SK-MEL-5 (cell line): Measurements from ENCODE around the gene KCNJ5. TPM values are rescaled to one million over a fixed set of nuclear protein-coding genes. Genes with fewer than 3 reads are reported as not detected.

ENCODE experiments used
- DNase-seq: peaks from one replicate; pipeline ENCODE4 v3.0.0-alpha.2; 2016; ENCODE audit warnings: low read depth, low spot score
- in situ Hi-C: cut with HindIII; loops from 2 replicates; pipeline ENCODE4 v1.10.0; 2016; ENCODE audit warnings: low sequenced_read_pairs, high pct_unique_total_duplicates, low pct_unique_long_range_greater_than_20kb
- total RNA-seq: library from RNA; depleted of rRNA; stranded (reverse); fragments of >200 nt; shearing (Covaris generic); gene quantifications from 2 replicates; pipeline ENCODE4 v1.2.3, GENCODE V29; 2014

KCNJ5 gene
- total RNA-seq, 1 experiment from 2014 or later, result 0.08 TPM

- in situ Hi-C loops, result no loop called here
- no peak for DNase-seq
Observed at GRCh38 chr11:128889657-128890213, 1.4 kb upstream of the KCNJ5 start.

DNA sequence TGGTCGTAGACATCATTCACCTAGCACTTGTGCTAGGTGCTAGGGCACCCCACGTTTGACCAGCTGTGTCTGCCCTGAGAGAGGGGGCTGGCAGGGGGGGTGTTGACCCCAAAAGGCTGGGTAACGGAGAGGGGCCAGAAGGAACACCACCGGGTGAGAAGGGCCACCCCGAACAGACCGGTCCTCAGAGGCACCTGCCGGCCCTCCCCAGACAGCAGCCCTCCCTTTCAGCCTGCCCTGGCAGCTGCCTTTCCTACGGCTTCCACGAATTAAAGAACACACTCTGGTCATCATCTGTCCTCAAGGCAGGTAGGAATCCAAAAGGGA is 977 bp upstream of the KCNJ5 start:
- in situ Hi-C loops, result no loop called here

DNA sequence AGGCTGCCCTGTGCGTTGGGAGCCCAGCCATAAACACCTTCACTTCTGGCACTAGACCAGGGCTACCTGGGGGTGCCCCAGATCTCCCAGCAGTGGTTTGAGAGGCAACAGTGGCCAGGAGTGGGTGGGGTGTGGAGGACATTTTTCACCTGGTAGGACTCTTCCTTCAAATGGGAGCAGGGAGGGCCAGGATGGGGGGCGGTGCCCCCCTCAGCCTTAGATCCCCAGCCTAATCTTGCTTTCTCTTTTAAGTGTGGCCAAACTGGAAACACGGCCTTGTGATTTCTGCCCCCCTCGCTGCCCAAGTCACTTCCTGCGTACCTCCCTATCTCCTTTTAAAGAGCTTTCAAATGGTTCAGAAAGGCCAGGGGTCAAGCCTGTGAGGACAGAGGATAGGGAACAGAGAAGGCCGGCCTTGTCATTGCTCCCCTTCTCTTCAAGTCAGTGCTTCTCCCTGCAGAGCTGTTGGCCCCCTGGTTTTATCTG is 800 bp downstream of the KCNJ5 start:
- in situ Hi-C loops, result no loop called here
- DNase-seq, result no peak

More for the DNA sequence above, 977 bp upstream of the KCNJ5 start:
- DNase-seq, result no peak

DNA sequence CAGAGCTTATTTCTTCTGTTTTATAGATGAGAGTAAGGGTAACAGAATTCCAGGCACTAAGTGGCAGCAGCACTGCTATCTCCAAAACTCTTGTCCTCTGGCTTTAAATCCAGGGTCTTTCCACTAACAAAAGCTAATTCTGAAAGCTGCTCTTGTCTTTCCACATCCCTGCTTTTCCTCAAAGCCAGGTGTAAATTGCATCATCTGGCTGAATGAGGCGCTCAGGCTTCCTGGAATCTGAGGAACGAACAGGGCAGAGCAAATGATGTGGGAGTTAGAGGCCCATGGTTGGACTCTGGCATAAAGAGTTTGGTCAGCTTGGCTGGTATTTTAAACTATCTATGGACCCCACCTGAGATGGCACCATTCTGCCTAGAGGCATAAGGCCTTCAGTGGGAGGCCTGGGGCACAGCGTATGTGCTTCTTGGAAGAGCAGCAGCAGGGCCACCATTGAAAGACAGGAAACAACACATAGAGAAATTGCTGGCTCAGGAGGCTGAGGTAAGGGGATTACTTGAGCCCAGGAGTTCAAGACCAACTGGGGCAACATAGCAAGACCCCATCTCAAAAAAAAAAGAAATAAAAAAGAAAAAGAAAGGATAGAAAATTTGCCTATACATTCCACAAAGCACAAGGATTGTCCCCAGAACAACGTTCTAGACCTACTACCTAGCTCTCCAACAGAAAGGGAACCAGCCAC is 1.9 kb downstream of the KCNJ5 start:
- DNase-seq, result no peak
- in situ Hi-C loops, result no loop called here

GRCh38 chr11:128893578-128894285 is 2.6 kb downstream of the KCNJ5 start:
- no peak for DNase-seq
- in situ Hi-C loops, result no loop called here

DNA sequence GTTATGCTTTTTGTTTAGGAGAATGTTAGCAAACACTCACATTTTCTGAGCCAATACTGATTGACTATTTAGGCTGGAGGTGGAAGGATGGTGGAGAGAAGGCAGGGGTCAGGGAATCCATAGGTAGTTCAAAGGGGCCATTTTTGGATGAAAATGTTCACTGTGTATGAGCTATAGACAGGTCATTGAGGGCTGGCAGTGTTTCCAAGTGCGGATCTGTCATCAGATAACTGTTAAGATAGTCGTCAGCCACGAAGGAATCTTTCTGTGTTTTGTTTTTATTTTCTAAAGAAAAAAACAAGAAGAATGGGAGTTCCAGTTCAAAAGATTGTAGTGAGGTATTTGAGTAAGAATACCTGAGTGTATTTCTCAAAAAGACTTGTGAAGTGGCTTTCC is 3.1 kb downstream of the KCNJ5 start:
- DNase-seq, result no peak
- in situ Hi-C loops, result no loop called here

DNA sequence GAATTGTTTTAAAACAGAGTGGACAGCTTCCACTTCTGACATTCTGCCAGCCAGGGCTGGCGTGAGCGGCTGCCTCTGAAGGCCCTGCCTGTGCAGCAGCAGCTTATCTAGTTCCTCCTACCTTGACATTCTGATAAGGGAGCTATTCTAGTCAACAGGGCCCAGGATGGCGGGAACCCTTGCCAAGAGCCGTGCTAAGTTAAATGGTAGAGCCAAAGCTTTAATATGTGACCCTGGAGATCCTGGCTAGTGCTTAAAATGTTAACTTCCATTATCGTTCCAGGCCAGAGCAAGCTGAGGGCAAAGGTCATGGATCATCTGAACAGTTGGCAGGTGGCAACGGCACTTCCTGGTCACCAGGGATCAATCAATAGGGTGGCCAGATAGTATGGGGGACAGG is 3.5 kb downstream of the KCNJ5 start:
- in situ Hi-C loops, result no loop called here
- DNase-seq, result no peak

GRCh38 chr11:128895526-128895925 is 4.4 kb downstream of the KCNJ5 start:
- no peak for DNase-seq
- in situ Hi-C loops, result no loop called here

DNA sequence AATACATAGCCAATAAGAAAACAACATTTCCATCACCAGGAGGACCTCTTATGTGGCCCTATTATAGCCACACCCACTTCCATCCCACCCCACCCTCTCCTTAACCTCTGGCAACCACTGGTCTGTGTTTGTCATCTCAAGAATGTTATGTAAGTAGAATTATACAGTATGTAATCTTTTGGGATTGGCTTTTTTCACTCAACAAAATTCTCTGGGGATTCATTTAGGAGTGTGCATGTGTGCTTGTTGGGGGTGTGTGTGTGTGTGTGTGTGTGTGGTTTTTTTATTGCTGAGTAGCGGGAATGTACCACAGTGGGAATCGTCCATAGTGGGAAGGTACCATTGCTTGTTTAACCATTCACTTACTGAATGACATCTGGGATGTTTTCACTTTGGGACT is 5.2 kb downstream of the KCNJ5 start:
- in situ Hi-C loops, result no loop called here

GRCh38 chr11:128897826-128898225 is 6.7 kb downstream of the KCNJ5 start:
- no peak for DNase-seq
- in situ Hi-C loops, result no loop called here

More for the DNA sequence above, 5.2 kb downstream of the KCNJ5 start:
- DNase-seq, result no peak

- in situ Hi-C loops, result no loop called here
- no peak for DNase-seq
Observed at GRCh38 chr11:128898580-128899344, 7.6 kb downstream of the KCNJ5 start.

DNA sequence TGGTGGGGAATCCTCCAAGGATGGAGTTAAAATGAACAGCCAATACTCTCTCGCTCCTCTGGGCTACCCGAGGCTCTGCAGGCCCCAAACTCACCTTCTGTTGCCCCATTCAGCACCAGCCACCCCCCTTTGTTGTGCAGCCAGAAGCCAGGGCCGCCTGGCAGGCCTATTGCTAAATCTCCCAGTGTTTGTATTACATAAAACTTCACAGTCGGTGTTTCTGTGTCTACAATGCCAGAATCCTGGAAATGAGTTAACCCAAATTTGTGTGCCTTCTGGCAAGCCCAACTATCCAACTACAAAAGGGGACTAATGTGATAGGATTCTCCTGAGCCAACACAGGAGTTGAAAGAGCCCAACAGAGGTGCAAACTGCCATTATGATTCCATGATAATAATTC is 9.3 kb downstream of the KCNJ5 start:
- DNase-seq, result no peak

DNA sequence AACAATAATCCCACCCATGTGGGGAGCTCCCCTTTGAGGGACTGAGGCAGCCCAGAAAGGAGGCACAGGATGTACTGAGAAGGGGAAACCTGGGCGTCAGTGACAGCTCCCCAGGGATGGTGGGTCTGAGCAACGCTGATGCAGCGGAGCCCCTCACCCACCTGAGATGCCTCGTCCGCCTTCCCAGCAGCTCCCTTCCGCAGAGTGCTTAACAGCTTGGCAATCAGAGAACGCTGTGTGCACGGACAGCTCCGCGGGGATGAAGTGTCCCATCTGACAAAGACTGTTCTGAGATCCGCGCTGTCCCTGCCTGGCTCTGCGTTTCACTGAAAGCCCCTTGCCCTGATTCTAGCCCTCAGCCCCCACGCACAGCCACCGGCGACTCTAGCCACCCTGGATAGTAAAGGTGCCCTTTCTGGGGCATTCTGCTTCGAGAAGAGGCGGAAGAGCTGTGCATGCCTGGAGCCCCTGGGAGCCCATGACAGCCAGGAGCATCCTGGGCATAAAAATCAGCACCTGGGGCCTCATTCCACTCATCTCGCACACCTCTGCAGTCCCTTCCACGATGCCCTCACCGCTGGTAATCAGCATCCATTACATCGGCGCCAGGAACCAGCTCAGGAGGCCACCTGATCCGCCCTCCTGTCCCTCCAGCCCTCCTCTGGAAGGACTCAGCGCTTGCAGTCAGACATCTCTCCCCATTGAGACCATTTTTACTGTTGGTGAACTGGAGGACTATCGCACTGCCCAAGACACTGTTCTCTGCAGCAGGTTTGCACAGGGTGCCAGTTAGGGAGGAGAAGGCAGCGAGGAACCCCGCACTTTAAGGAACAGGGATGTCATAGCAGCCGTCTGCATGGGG is 10.7 kb downstream of the KCNJ5 start:
- no peak for DNase-seq
- in situ Hi-C loops, result no loop called here

More for the DNA sequence above, 9.3 kb downstream of the KCNJ5 start:
- in situ Hi-C loops, result no loop called here

DNA sequence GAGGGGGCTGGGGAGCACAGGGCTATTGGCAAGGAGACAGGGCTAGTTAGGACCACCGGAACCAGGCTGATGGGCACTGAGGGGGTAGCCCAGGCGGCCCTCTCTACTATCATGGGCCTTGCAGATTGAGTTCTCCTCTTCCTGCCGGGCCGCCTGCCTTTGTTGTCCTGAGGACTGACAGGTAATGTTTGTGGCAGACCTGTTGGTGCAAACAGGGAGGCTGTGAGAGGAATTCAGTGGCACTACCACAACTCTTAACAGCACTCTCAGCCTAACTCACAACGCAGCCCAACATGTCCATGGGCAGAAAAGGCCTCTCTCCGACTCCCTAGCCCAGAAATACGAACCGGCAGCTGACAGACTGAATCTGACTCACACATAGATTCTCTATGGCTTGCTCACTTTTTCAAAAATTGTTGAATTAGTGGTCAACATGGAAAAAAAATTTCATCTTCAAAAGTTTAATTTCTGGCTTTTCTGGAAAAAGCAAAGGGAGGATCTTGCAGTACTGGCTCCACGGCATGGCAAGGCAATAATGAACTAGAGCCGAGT is 11.4 kb downstream of the KCNJ5 start:
- in situ Hi-C loops, result no loop called here

DNA sequence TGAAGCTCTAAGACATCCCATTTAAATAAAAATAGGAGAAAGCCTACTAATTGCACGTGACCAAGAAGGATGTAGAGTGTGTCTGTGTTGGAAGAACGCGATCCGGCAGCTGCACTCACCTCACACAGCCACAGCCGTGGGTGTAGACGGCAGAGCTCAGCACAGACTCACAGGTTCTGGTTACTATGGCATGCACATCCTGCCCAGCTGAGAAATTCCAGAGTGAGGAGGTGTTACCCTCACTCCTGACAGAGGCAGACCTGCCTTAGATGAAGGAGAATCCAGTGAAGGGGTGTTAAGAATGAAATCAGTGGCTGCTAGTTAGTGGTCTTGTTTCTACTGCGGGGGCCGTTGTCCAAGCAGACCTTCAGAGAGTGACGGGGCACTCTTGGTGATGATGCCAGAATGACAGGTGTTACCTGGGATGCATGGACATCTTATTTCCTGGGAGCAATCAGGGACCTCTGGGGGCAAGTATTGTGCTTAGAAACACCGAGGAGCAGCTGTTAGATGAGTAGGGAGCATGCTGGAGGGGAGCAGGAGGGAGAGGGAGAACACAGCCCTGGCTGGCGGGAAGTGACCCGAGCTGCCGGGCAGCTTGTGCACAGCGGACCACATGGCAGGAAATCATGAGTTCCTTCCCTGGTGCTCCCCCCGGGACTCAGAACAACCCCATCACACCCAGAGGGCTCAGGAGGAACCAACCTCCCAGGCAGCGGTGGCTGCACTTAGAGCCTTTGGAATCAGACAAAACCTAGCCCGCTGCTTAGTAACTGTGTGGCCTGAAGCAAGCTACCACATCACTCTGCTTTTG is 12.3 kb downstream of the KCNJ5 start:
- in situ Hi-C loops, result no loop called here
- no peak for DNase-seq

More for the DNA sequence above, 11.4 kb downstream of the KCNJ5 start:
- no peak for DNase-seq

- DNase-seq, result no peak
- in situ Hi-C loops, result no loop called here
Observed at GRCh38 chr11:128904303-128904655, 13.1 kb downstream of the KCNJ5 start.
